Posterior vena cava (tissue), 2 donors: ENCODE data around the gene MAPKAP1. TPM values are rescaled to one million over a fixed set of nuclear protein-coding genes. Genes with fewer than 3 reads are reported as not detected.

Source experiments
- DNase-seq: peaks from one replicate; pipeline ENCODE4 v3.0.0-alpha.2; 2020; ENCODE audit warnings: low spot score
- intact Hi-C, 2 donors: fragments of 100-400 bp; cut with DNase I; formaldehyde crosslinking; loops; one replicate each; pipeline versions ENCODE4 v1.14.1 to v1.14.2; 2022 to 2023
- total RNA-seq, 2 donors: library from RNA; stranded (reverse); fragmentation: NEBNext Ultra II Directional; extraction: Animal tissue kit (Norgen Biotek cat#: 25700); gene quantifications; one replicate each; pipeline ENCODE4 v1.2.1, GENCODE V29; 2021
- donor health status: DM: yes; HTN: yes; CAD: no.
- donor health status: DM: yes; HTN: yes; CAD: no.

The MAPKAP1 gene
- total RNA-seq, 2 donors from 2014 or later, result 56.1 to 62.2 TPM

GRCh38 chr9:125485471-125486151, 221.4 kb downstream of the MAPKAP1 start:
- DNase-seq, result no peak
- intact Hi-C loops, result no loop called here

DNA sequence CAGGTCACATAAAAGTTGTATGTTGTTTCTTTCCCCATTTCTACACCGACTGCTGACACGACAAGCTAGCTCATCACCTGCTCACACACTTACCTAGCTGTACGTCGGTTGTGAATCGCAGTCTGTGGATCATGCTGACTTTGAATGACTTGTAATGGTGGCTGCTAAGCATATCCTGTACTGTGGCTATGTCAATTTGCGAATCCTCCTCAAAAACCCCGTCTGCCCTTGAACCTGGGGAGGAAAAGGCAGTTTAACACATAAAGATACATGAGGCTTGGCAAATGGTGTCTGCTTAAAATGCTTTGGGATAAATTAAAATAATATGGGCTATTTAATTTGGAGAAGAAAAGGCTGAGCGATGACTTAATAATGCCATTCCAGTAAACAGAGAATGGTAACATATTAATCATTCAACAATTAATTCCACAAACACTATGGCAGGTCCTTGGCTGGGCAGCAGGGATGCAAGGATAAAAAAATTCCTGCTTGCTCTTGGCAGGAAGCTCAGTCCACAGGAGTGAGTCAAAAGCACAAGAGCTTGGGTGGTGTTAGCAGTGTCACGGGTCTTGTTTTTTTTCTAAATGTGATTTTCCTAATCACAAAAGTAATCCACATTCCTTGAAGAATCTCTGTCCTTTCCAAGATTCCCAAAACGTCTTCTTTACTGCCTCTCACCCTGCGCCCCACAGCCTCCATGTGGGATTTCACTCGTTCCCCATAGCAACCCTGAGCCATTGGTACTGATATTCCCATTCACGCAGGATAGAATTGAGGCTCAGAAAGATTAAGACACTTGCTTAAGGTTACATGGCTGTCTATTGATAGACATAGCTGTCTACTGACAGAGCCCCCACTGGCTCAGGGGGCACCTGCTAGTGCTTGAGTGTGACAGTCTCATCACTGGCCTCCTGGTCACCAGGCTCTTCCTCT, 222.4 kb downstream of the MAPKAP1 start:
- intact Hi-C loops, result no loop called here
- no peak for DNase-seq

DNA sequence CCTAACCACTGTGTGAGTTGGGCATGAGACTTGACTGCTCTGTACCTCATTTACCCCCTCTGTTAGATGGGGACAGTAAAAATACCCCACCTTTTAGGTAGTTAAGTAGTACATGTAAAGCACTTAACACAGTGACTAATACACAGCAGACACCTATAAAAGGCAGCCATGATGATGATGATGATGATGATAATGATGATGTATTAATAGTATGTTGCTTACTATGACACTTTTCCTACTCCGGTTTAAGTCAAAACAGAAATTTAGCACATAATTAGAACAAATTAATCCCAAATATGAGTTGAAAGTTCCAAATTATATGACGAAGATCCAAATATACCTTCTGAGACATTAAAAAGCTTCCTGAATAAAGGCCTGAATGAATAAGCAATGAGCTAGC, 223.3 kb downstream of the MAPKAP1 start:
- intact Hi-C loops, result no loop called here

DNA sequence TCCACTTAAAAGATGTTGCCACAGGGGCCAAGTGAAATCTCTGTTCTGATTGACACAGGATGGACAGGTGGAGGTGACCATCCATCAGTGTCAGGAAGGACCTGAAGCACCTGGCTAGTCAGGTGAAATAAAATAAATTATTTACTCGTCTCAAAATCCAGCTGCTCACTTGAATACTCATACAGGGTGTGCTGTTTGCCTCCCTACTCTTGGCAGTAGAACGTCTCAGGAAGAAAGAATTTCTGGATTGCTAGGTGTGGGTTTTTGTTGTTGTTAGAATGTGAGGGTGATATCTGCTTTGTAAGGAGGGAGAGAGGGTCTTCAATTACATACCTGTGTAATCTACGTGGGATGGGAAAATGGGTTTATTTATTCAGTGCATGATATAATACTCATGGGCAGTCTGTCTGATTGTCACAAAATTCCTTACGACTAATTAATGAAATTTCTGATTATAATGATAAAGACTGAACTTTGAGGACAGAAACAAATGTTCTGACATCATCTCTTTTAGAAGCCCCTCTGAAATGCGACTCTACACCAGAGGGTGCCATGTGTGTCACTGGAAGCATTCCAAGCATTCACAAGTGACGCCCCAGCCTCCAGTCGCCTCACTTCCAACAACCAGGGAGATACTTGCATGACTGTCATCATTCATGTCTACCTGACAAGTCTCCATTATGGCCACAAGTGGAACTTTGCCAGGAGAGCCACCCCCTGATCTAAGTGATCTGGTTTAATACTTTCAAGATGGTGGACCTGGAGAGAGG, 227.0 kb downstream of the MAPKAP1 start:
- DNase-seq, result no peak
- intact Hi-C loops, result loop anchor here in 1 of 2 donors (10.0 kb wide), 1 partner anchor 65 kb away; no protein-coding TSS in a partner anchor

More for the DNA sequence above, 223.3 kb downstream of the MAPKAP1 start:
- DNase-seq, result no peak

GRCh38 chr9:125477089-125477544, 229.9 kb downstream of the MAPKAP1 start:
- DNase-seq, result no peak
- intact Hi-C loops, result loop anchor here in 1 of 2 donors (10.0 kb wide), 1 partner anchor 68 kb away; no protein-coding TSS in a partner anchor

- intact Hi-C loops, result loop anchor here in 1 of 2 donors (10.0 kb wide), 1 partner anchor 68 kb away; no protein-coding TSS in a partner anchor
- no peak for DNase-seq
Observed at GRCh38 chr9:125476645-125477044, 230.4 kb downstream of the MAPKAP1 start.

DNA sequence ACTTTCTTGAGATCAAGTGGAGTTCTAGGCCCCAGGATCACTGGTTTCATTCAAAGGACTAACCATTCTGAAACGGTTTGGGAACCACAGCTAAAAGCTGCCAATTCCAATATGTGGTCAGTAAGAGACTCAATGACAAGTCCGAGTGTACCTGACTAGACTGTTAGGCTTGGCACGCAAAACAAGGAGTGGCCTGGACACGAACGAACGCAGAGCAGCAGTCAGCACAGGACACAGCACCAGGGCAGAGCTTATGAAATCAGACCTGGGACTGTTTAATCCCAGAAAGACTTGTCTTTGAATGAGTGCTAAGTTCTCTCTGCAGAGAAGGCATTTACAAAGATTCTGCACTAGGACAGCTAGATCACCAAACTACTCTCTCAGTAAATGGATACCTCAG, 231.6 kb downstream of the MAPKAP1 start:
- intact Hi-C loops, result loop anchor here in 1 of 2 donors (10.0 kb wide), 1 partner anchor 69 kb away; no protein-coding TSS in a partner anchor
- DNase-seq, result no peak

- no peak for DNase-seq
- intact Hi-C loops, result loop anchor here in 1 of 2 donors (10.0 kb wide), 1 partner anchor 72 kb away; no protein-coding TSS in a partner anchor
Observed at GRCh38 chr9:125472926-125473701, 233.9 kb downstream of the MAPKAP1 start.

GRCh38 chr9:125472562-125472925, 234.5 kb downstream of the MAPKAP1 start:
- DNase-seq, result no peak
- intact Hi-C loops, result loop anchor here in 1 of 2 donors (10.0 kb wide), 1 partner anchor 72 kb away; no protein-coding TSS in a partner anchor

DNA sequence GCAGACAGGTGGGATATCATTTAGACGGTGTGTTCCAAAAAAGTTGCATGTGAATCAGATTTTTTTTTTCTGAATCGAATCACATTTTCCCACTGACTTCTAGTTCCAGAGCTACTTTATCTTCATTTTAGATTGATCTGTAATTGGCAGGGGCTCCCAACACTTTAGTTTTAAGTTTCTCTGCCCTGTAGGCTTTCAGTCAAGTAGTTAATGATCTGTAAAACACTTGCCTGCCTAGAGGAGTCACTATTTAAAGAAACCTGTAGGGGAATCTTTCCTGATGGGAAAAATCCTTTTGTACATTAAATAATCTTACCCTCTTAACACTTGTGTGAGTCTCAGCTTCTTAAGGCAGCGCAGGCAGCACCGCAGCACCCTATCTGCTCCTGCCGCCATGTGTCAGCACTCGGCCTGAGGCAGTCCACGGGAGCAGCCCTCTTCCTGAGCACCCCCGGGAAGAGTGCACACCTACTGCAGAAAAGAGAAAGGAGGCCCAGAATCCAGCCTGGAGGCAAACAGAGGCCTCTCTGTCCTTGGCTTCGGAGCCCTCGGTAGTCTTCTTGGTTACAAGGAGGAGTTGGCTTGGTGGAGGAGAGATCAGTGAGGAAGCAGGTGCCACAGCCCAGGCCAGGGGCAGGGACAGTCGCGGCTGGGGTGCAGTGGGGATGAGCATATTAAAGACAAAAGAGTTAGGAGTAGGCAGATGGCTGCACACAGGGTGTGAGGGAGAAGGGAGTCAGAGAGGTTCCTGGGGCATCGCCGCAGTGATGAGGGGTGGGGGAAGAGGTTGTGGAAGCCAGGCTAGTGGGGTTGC, 236.0 kb downstream of the MAPKAP1 start:
- intact Hi-C loops, result loop anchor here in 1 of 2 donors (10.0 kb wide), 1 partner anchor 74 kb away; no protein-coding TSS in a partner anchor

DNA sequence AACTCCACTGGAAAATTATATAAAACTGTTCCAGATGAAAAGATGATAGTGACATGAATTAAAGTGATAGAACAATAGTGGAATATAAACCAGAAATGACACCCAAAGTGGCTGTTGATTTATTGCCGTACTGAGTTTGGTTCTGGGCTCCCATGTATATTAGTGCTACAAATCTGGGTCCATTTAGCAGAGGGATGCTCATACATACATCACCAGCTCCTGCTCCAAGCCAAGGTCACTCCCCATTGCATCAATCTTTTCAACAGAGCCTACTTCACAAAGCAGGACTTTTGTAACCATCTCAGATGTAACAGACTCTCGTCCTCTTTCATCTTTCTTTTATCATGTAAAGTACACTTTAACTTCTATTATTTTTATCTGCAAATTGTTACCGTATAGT, 236.8 kb downstream of the MAPKAP1 start:
- DNase-seq, result no peak
- intact Hi-C loops, result loop anchor here in 1 of 2 donors (10.0 kb wide), 1 partner anchor 75 kb away; no protein-coding TSS in a partner anchor

More for the DNA sequence above, 236.0 kb downstream of the MAPKAP1 start:
- no peak for DNase-seq

GRCh38 chr9:125468646-125469045, 238.4 kb downstream of the MAPKAP1 start:
- no peak for DNase-seq
- intact Hi-C loops, result no loop called here

DNA sequence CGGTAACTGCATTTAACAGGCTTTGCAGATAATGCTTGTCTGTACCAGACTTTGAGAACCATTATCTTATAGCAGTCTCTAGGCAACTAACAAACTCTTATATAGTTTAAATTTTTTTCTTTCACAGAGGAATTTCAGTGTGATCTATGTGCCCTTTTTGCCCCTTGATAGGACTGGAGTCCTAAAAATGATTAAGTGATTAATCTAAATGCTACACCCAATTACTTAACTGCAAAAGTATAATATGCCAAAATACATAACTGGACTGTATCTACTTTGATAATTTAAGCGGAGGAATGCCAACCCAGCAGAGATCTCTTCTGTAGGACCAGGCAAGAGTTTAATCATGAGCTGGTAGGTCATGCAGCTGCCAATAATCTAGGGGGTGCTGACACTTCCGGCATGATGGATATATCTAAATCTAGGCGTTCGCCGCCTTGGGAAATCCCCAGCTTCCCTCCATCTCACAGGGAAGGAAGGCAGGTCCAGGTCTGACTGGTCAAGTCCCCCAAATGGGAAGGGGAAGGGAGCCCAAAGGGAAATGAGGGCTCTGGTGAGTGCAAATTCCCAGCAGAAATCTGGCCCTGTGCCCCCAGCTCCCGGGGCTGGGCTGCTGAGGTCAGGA, 239.8 kb downstream of the MAPKAP1 start:
- no peak for DNase-seq
- intact Hi-C loops, result no loop called here

- intact Hi-C loops, result no loop called here
- DNase-seq, result no peak
Observed at GRCh38 chr9:125466411-125466810, 240.6 kb downstream of the MAPKAP1 start.

DNA sequence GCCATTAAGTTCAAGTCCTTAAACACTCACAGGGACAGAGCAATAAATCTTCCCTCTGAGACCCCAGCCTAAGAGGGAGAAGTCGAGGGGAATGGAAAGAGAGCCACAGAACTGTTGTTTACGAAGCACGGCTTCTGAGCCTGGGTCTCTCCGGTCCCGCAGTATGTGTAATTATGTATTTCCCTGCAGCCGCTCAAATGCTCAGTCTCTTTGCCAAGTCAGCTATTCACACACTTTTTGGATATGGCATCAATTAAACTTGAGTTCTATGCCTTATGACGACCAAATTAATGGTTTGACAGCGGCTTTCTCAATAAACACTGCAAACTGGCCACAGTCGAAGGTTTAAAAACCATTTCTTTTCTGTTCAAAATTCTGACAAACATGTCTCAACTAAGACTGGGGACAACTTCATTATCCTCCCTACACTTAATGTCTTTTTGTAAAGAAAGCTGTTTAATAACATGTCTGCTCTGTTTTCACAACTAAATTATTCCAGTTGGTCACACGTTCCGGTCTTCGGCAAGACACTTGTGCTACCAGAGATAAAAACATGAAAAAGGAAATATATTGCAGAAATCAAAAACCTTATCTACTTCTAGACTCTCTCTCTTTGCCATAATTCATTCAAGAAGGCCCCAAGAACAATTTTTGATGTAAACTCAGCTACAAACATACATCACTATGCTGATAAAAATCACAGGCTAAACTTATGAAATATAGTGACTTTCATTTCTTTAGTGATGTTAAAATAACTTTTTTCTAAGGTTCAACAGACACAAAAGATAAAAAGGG, 242.2 kb downstream of the MAPKAP1 start:
- DNase-seq, result no peak
- intact Hi-C loops, result no loop called here

- intact Hi-C loops, result no loop called here
- DNase-seq, result no peak
Observed at GRCh38 chr9:125463926-125464325, 243.1 kb downstream of the MAPKAP1 start.
